Effector memory CD4-positive, alpha-beta T cell (primary cell): Measurements from ENCODE around the gene INSYN1.

Experiments used
- DNase-seq, 3 donors: peaks; one replicate each; pipeline ENCODE4 v3.0.0-alpha.2; 2020
- H3K27ac ChIP-seq: 2 replicates; pipeline ENCODE4 v1.7.0; 2013; ENCODE audit warnings: mild to moderate bottlenecking, low read length, moderate library complexity; ENCODE audit not compliant: insufficient read depth, poor library complexity, severe bottlenecking
- H3K27me3 ChIP-seq: replicated peaks from 2 replicates; pipeline ENCODE4 v1.7.0; 2013; ENCODE audit warnings: mild to moderate bottlenecking, low read length; ENCODE audit not compliant: insufficient read depth, control insufficient read depth, poor library complexity, severe bottlenecking
- H3K36me3 ChIP-seq: 2 replicates; pipeline ENCODE4 v1.7.0; 2013; ENCODE audit warnings: mild to moderate bottlenecking, low read length, moderate library complexity; ENCODE audit not compliant: control insufficient read depth, insufficient read depth
- H3K4me1 ChIP-seq: 2 replicates; pipeline ENCODE4 v1.7.0; 2013; ENCODE audit warnings: low read length, mild to moderate bottlenecking; ENCODE audit not compliant: control insufficient read depth, insufficient read depth, poor library complexity, severe bottlenecking
- H3K4me3 ChIP-seq: 2 replicates; pipeline ENCODE4 v1.7.0; 2013; ENCODE audit warnings: low read length, low read depth, mild to moderate bottlenecking; ENCODE audit not compliant: insufficient read depth, poor library complexity, severe bottlenecking
- H3K9me3 ChIP-seq: 2 replicates; pipeline ENCODE4 v1.7.0; 2013; ENCODE audit warnings: mild to moderate bottlenecking, low read length, moderate library complexity; ENCODE audit not compliant: control insufficient read depth

The INSYN1 gene

GRCh38 chr15:73717802-73718201 lies 35.3 kb downstream of the INSYN1 start:
- no peak overlapping the region for H3K27ac ChIP-seq
- DNase-seq = no peak

DNA sequence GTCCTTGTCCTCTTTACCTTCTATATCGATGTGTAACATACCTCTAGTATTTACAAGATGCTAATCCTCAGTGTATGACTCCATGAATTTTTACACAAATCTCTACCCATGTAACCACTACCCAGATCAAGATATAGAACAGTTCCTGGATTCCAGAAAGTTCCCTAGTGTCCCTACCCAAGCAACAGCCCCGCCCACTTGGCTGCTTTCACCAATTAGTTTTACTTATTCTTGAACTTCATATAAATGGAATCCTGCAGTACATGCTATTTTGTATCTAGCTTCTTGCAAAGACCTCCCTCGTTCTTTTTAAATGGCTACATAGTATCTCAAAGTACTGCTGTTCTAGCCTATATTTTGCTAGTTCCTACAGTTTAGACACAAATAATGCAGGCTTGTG lies 35.9 kb downstream of the INSYN1 start:
- no peak overlapping the region for H3K27ac ChIP-seq
- H3K4me1 ChIP-seq = no peaks in the 10 kb centered on the region
- no peaks in the 10 kb centered on the region for H3K27me3 ChIP-seq
- H3K36me3 ChIP-seq = no peaks in the 10 kb centered on the region
- DNase-seq = no peak
- H3K4me3 ChIP-seq = no peak overlapping the region
- H3K9me3 ChIP-seq = no peaks in the 10 kb centered on the region

More at GRCh38 chr15:73717802-73718201, 35.3 kb downstream of the INSYN1 start:
- Histone ChIP-seq H3K36me3 (no peaks in the 10 kb centered on the region), H3K4me3 (no peak overlapping the region), H3K4me1 (no peaks in the 10 kb centered on the region), H3K27me3 (no peaks in the 10 kb centered on the region), H3K9me3 (no peaks in the 10 kb centered on the region)

GRCh38 chr15:73716417-73716816 lies 36.7 kb downstream of the INSYN1 start:
- DNase-seq = no peak

GRCh38 chr15:73715417-73715816 lies 37.7 kb downstream of the INSYN1 start:
- Histone ChIP-seq H3K4me1 (no peaks in the 10 kb centered on the region), H3K4me3 (no peak overlapping the region), H3K9me3 (no peaks in the 10 kb centered on the region), H3K36me3 (no peaks in the 10 kb centered on the region), H3K27me3 (no peaks in the 10 kb centered on the region), H3K27ac (no peak overlapping the region)
- no peak for DNase-seq

More at GRCh38 chr15:73716417-73716816, 36.7 kb downstream of the INSYN1 start:
- no peaks in the 10 kb centered on the region for H3K9me3 ChIP-seq
- H3K27me3 ChIP-seq = no peaks in the 10 kb centered on the region
- H3K4me3 ChIP-seq = no peak overlapping the region
- H3K27ac ChIP-seq = no peak overlapping the region
- no peaks in the 10 kb centered on the region for H3K36me3 ChIP-seq
- H3K4me1 ChIP-seq = no peaks in the 10 kb centered on the region

GRCh38 chr15:73714695-73715301 lies 38.4 kb downstream of the INSYN1 start:
- no peak for DNase-seq
- no peaks in the 10 kb centered on the region for H3K9me3 ChIP-seq
- no peak overlapping the region for H3K4me3 ChIP-seq
- H3K27me3 ChIP-seq = no peaks in the 10 kb centered on the region
- no peak overlapping the region for H3K27ac ChIP-seq
- no peaks in the 10 kb centered on the region for H3K36me3 ChIP-seq
- no peaks in the 10 kb centered on the region for H3K4me1 ChIP-seq

- DNase-seq = no peak
- Histone ChIP-seq H3K4me1 (no peaks in the 10 kb centered on the region), H3K4me3 (no peak overlapping the region), H3K27ac (no peak overlapping the region), H3K36me3 (no peaks in the 10 kb centered on the region), H3K9me3 (no peaks in the 10 kb centered on the region), H3K27me3 (no peaks in the 10 kb centered on the region)
Measured at GRCh38 chr15:73712107-73712506, 41.0 kb downstream of the INSYN1 start.

DNA sequence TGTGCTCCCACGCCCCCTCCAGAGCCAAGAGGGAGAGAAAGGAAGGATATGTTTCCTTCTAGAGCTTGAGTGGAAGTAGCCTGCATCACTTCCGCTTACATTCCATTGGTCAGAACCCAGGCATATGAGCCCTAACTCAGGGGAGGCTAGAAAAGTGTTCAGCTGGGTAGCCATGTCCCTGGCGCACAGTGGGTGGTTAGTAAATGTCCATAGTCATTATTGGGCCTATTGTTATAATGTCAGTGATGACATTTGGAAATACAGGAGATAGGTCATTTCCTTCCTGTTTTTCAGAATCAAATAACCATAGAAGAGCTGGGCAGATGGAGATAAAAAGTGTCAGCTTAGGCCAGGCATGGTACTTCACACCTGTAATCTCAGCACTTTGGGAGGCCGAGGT lies 41.6 kb downstream of the INSYN1 start:
- Histone ChIP-seq H3K9me3 (no peaks in the 10 kb centered on the region), H3K4me3 (no peak overlapping the region), H3K36me3 (no peaks in the 10 kb centered on the region), H3K27me3 (no peaks in the 10 kb centered on the region), H3K4me1 (no peaks in the 10 kb centered on the region), H3K27ac (no peak overlapping the region)
- no peak for DNase-seq

GRCh38 chr15:73710321-73710720 lies 42.8 kb downstream of the INSYN1 start:
- no peaks in the 10 kb centered on the region for H3K4me1 ChIP-seq
- no peak for DNase-seq
- no peaks in the 10 kb centered on the region for H3K36me3 ChIP-seq
- no peaks in the 10 kb centered on the region for H3K27me3 ChIP-seq
- H3K9me3 ChIP-seq = no peaks in the 10 kb centered on the region
- H3K4me3 ChIP-seq = no peak overlapping the region
- no peak overlapping the region for H3K27ac ChIP-seq

DNA sequence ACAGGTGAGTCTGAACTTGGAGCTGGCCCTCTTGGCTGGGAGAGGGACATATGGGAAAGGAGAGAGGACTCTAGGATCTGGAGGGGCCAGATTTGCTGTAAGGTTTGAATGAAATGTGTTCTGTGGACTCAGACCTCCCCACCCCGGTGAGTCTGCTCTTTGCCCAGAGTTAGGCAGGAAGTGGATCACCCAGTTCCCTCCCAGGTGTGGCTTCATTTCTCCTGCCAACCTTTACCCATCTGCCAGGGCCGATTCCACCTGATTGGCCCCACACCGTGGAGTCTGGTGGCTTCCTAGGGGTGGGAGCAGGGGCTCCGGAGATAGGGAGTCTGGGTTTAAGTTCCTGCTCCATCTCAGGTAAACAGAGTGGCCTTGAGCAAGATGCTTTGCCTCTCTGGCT lies 43.5 kb downstream of the INSYN1 start:
- no peaks in the 10 kb centered on the region for H3K9me3 ChIP-seq

GRCh38 chr15:73709241-73709640 lies 43.9 kb downstream of the INSYN1 start:
- Histone ChIP-seq H3K4me3 (no peak overlapping the region), H3K27ac (no peak overlapping the region), H3K36me3 (no peaks in the 10 kb centered on the region), H3K27me3 (no peaks in the 10 kb centered on the region), H3K4me1 (no peaks in the 10 kb centered on the region), H3K9me3 (no peaks in the 10 kb centered on the region)
- DNase-seq = no peak

More for the DNA sequence above, 43.5 kb downstream of the INSYN1 start:
- no peak overlapping the region for H3K27ac ChIP-seq
- no peak for DNase-seq
- no peak overlapping the region for H3K4me3 ChIP-seq
- H3K27me3 ChIP-seq = no peaks in the 10 kb centered on the region
- no peaks in the 10 kb centered on the region for H3K4me1 ChIP-seq
- no peaks in the 10 kb centered on the region for H3K36me3 ChIP-seq
